NCI-H2171 treated with DMSO at 0.1 percent for 48 hours (cell line): Measurements from ENCODE around the gene FGD6.
"Not testable (repeated sequence)": the region's sequence is repeated elsewhere in the genome, so short reads cannot be mapped to it uniquely, and the experiment has no call there.

Experiments
- DNase-seq: peaks from one replicate; lab custom pipeline; 2025; lab: John Stamatoyannopoulos, UW

FGD6 gene

DNA sequence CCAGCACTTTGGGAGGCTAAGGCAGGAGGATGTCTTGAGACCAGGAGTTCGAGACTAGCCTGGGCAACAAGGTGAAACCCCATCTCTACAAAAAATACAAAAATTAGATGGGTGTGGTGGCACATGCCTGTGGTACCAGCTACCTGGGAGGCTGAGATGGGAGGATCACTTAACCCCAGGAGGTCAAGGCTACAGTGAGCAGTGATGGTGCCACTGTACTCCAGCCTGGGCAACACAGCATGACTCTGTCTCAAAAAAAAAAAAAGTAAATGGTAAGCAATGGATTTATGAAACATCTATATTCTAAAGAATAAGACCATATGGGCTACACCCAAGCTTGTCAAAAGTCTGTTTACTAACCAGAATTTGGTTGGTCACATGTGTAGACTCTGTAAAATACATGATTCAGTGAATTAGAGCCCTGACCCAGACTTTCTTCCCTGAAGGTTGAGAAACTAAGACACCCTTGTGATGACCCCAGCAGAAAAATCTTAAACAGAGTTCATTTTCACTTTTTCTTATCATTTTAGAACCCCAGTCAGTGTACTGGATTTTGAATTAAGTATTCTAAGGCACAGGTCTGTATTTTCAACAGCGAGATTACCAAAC, 12.1 kb downstream of the FGD6 start:
- DNase-seq, result no peak

DNA sequence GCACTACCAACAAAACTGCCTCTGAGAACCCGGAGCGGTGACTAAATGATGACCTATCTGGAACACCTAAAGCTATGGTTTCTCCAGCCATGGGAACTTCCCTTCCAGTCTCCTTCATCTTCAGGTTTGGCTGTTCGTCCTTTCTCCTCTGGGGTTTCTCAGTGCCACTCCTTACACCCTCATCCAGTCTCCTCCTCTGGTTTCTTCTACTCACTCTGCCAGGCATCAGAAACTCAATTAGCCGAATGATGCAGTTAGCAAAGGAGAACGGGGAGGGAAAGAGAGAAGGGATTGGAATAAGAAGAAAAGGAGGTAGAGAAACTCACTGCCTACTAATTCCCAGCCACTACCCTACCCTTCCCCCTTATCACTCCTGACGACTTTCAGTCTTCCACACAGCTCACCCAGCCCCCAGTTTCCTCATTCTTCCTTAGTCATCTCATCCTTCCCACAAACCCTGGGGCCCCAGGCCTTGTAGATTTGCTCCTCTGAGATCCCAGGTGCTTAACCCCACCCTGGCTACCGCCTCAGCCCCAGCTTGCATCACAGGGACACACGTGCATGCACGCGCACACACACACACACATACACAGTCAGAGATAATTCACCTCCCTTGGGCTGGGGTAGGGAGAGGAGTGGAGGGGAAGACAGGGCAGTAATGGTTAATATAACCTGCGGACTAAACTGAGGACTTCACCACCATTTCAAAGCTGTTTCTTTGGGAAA, 13.0 kb downstream of the FGD6 start:
- DNase-seq, result no peak

DNA sequence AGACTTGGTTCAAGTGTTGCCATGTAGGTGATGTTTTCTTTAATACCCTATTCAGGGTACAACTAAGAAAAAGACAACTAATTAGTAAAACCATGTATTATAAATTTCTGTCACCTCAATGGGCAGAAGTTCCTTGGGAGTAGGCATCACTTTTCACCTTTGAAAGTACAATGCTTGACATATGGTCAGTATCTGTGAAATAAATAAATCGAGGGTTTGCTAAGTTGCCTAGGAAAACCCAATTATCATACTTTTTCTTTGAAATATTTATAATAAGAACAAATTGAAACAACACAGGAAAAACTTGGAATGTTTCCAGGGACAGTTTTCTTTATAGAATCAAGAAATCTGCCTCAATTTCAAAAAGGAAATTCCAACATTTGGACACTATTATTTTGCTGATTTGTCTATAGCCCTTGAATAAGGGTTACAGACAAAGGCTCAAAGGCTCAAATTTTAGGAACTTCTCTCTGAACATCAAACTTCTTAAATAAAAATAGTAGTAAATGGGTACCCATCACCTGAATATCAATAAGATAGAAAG, 13.7 kb downstream of the FGD6 start:
- DNase-seq, result no peak

DNA sequence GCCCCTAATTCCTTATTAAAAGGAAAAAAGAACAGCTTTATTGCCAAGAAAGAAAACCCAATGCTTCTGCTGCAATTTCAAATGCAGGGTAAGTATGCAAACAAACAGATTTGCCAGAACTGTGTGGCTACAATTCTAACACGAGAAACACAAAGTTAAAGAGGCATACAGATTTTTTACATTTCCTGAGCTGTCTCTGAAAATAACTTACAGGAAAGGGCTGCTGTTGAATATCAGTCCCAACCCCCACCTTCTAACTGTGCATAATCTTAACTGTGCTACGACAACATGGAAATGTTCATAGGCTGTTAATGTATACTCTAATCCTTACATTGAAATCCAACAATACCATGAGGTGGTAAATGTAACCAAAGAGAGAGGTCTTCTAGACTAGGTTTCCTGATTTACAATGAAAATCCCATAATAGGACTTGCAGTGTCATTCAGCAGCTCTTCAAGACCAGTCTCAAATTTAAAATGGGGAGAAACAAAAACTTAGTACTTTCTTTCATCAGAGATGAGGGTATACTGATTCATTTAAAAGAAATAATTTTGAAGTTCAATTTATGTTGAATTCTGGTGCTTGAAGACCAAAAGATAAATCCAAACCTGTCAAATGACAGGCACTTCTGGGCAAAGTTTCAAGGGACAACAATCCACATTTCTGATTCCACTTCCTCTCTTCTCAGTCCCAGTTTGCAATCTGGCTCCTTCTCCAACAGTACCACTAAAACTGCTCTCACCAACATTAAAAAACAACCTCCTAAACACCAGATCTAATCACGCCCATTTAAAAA, 14.4 kb downstream of the FGD6 start:
- no peak for DNase-seq

DNA sequence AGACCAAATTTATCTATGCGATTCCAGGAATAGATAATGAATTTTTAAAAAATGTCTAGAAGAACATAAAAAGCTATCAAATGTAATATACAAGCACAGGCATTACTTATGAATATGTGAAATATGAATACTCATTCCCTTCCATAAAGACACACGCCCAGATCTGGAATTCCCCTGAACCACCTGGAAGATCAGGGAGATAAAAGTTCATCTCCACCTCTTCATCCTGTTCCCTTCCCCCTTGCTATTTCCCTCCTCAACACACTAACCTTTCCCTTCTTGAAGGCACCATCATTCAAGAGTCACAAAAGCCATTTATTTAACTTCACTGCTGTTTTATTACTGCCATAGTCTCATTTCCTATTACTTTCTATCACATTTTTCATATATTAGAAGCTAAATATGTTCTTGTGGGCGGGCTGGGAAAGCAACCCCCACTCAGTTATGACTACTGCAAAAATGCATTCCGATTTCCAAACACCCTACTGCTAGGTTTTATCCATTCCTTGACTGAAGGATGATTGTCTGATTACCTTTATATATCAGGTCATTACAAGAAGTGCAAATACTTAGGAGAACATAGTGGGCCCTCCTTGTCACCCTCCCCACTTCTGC, 16.1 kb downstream of the FGD6 start:
- no peak for DNase-seq

DNA sequence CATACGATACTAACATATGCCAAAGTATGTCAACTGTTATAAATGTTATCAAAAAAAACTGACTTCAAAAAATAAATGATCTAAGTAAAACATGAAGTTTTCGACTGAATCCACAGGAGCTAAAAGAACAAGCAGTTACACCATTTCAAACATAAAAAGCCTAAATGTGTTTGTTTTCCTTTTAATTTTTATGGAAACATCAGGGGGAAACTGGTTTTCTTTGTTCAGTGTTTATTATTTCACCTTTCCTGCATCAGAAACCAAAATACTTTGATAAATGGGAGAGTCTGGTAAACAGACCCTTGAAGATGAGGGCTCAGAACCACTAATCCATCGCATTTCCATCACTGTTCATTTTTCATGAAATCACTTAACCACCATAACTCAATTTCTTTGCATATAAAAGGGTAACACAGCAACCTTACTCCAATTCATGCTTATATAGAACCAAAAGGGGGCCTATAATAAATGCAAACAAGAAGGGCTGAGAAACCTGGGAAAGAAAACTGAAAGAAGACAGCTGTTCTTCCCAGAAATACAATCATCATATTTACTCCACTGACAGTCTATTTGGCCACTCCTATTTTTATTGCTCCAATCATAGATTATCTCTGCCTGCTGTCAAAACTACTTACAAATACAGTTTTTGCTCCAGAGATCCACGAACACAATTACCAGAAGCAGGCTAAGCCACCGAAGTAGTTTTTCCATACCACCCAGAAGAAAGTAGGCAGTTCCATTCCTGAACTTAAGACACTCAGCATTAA, 17.0 kb downstream of the FGD6 start:
- DNase-seq, result no peak

DNA sequence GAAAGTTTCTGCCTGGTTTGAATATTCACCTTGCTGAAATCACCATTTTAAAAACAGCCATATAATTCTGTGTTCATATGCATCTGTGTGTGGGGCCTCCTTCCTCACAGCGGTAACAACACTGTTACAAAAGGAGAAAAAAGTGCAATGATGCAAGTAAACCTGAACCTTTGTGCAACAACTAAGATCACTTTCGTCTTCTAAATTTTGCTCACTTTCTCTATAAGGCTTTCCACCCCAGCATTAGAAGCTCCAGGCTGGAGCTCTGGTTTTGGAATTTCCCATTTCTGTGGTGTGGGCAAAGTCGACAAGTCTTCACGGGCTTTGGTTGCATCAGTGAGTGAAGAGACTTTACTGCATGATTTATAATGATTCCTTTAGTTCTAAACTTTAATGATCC, 18.4 kb downstream of the FGD6 start:
- DNase-seq, result no peak

DNA sequence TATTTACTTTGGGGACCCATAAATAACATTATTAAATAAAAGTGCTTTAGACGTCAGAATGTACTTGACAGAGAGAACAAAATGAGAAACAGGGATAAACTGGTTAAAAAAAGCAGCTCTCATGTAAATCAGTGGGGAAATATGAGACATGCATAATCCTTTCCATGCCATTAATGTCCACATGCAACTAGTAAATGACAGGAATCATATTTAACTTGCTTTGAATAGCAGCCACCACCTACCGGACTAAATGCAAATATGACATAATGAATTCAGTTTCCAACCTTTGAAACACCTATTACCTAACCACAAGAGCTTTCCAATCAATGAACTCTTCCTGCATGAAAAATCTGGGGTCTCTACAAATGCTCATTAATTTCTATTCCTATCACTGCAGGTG, 19.6 kb downstream of the FGD6 start:
- peak; percentile 31 for DNase-seq

DNA sequence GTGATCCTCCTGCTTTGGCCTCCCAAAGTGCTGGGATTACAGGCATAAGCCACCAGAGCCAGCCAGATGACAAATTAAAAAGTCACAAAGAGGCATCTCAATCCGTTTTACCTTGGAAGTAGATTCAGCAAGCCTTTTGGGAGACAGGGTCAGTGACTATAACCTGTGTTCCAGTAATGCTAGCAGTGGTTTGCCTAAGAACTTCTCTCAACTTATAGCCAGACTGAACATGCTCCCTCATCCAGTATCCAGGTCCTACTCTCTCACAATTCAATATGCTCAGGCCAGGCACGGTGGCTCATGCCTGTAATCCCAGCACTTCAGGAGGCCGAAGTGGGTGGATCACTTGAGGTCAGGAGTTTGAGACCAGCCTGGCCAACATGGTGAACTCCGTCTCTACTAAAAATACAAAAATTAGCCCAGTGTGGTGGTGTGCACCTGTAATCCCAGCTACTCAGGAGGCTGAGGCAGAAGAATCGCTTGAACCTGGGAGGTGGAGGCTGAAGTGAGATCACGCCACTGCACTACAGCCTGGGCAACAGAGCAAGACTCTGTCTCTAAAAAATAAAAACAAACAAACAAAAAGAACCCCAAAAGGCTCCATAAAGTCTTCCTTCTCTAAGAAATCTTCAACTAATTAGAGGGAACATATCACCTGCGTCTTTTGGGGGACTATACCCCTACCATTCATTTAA, 20.2 kb downstream of the FGD6 start:
- DNase-seq, result not testable (repeated sequence)

DNA sequence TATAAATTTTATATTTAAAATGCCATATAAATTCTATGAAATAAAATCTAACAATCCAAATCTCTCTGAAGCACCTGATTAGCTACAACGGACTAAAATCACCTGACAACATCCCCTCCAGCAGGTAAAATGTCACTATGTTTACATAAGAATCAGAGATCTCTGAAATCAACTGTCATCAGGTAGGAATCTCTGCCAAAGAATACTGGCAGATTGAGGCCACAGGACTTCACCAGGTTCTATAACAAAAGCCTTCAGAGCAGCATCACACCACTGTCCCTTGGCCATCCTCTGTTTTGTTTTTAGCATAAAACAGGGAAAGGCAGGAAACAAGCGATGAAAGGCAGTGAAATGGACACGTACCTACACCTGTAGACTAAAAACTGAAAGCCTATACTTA, 22.1 kb downstream of the FGD6 start:
- DNase-seq, result no peak

DNA sequence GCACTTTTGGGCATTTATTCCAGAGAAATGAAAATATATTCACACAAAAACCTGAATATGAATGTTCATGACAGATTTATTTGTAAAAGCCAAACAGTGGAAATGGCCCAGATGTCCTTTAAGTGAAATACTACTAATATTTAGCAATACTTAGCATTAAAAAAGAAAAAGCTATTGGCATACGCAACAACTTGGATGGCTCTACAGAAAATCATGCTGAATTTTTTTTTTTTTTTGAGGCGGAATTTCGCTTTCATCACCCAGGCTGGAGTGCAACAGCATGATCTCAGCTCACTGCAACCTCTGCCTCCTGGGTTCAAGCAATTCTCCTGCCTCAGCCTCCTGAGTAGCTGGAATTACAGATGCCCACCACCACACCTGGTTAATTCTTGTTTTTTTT, 24.1 kb downstream of the FGD6 start:
- DNase-seq, result no peak

DNA sequence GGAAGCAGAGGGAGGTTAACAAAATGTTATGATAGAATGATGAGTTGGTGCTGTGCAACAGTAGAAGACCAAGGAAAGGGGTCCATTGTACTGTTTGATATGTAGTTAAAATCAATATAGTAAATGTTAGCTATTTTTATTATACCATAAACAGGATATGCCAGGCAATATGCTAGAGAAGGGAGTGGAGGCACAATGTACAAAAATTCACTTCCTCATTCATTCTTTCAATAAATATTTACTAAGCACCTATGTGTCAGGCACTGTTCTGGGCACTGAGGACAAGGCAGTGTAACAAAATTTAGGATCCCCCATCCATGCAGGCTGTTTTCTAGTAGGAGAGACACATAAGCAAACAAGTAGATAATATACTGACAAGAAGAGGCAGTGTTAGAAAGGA, 25.0 kb downstream of the FGD6 start:
- DNase-seq, result no peak

DNA sequence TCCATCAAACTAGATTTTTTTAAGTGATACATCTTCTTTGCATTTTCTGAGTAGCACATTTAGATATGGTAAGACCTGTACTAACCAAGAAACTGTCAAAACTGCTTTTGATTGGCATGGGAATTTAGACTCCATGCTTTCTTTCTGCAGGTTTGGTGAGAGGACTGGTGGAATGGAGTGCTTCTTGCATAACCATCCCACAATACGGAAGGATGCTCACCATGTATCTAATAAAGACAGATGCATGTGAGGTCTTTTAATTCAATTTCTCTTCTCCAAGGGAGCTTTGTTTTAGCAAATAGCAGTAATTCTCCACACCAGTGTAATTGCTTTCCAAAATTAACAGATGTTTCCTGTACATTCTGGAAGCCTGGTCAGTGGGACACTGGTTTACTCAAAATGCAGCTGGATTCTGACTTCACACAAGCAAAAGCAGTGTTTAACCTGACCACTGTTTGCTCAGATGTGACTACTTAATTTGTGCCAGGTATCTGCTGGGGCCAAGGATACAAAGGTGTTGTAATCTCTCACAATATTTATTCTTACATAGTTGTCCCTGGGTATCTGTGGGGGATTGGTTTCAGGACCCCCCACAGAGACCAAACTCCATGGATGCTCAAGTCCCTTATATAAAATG, 26.1 kb downstream of the FGD6 start:
- DNase-seq, result no peak

DNA sequence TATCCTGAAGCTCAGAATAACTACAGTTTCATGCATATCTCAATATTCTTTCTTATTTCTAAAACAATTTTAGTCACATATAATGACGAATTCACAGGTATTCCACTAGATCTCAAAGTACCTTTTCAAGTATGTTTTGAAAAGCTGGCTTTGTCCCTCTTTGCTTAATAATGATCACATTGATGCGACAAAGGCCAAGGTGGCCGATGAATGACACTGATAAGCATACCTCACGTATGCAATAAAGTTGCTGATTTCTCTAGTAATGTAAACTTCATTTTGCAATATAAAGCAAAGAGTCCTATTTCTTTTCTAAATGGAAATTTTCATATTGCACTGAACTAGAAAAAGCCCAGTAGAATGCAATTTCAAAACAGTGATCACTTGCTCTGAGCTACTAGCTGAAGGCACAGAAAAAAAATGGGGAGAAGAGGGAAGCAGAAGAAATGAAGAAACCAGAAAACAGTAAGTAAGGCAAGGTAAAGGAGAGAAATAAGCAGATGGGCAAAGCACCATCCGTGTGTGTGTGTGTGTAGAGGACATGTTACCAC, 29.3 kb downstream of the FGD6 start:
- DNase-seq, result no peak

DNA sequence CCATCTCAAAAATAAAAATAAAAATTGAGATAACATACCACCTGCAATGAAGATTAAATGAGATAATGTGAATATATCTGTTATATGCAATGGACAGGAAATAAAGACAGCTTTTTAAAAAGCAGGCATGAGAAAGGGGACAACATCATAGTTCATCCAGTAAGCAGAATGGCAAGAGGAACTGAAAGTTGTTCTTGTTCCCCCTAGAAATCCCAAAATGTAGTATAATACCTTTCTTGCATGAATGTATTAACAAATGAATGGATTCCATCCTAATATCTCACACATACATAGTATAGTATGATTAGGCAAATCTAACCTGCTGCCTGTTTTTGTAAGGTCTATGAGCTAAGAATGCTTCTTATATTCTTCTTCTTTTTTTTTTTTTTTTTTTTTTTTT, 31.4 kb downstream of the FGD6 start:
- DNase-seq, result no peak

DNA sequence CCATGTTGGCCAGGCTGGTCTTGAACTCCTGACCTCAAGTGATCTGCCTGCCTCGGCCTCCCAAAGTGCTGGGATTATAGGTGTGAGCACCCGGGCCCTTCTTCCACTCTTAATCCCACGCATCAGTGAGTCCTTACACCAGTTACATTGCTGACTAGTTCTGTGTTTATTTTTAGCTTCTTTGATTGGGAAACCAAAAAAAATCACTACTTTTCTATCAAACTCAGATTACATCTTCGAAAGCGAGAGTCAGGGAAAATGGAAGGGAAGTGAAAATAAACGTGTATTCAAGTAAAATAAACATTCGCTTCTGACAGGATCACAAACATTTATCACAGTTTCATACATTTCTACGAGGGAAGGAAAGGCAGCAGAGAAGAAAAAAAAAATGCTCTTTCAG, 32.2 kb downstream of the FGD6 start:
- DNase-seq, result no peak

DNA sequence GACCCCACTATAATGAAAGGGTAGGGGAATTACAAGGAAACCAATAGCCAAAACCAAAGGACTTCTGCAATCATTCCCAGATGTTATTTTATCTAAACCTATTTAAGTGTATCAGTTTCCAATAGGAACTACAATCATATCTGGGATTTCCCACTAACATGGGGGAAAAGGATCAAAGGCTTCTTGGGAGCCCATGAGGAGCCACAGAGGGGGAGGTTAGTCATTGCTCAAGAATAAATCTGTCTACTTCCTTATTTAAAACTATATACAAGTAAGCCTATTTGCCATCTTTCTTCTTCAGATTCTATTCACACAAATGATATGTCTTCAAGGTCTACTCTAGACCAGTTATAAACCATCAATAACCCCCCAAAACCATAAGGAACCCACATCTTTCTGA, 33.1 kb downstream of the FGD6 start:
- no peak for DNase-seq

DNA sequence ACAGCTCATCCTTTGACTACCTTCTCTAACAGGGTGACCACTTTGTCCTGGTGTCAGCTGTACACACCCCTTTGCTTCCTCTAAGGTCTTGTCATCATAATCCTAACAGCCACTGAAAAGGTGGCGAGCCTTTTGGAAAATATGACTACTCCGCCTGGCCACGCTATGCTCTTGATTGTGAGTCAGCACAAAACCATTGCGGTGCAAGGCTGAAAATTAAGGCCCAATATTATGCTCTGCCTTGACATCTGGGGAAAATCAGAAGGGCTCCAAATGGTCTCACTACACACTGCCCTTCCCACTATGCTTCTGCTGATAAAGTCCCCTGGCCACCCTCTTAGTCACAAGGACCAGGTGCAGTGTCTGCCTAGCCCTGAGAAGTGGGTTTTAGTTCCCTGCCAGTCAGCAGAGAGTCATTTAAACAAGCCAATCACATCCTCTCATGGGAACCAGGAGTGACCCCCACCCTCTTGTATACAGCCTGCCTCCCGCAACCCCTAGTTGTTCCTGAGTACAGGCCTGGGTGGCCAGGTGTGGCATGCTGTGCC, 34.3 kb downstream of the FGD6 start:
- DNase-seq, result no peak

DNA sequence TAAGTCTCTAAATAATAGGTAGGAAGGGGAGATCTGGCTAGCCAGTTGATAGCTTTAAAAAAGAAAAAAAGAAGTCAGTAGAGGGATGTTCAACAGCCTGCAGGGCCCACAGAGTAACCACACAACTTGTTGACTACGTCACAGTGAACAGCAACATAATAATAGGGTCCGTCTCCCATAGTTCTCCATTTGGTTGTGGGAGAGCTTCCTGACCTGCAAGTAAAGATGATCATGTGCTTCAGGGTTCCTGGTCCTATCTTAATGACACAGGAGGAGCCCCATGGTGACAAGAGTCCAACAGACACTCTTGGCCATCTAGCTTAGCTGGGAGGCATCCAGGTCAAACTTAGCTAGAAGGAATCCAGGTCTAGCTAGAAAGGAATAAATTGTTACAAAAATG, 36.2 kb downstream of the FGD6 start:
- DNase-seq, result no peak

DNA sequence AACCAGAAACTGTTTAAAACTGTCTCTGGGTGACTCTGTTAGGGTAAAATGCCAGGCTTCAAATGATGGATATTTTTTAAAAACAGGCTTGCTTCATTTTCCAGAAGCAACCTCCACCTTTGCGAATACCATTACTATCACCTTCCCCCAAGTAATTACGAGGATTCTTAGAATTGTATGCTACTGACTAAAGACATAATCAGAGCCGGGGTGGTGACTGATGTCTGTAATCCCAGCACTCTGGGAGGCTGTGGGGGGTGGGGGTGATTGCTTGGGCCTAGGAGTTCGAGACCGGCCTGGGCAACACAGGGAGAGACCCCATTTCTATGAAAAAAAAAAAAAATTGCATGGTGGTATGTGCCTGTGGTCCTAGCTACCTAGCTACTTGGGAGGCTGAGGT, 38.3 kb downstream of the FGD6 start:
- no peak for DNase-seq
